Inferior parietal cortex (tissue), 1 donor: ENCODE measurements around the gene M1AP.

Experiments used
- DNase-seq: peaks from one replicate; pipeline ENCODE4 v3.0.0-alpha.2; 2016; ENCODE audit errors: extremely low spot score

Gene M1AP

GRCh38 chr2:74548900-74549826 is 99.0 kb downstream of the M1AP start:
- DNase-seq, result no peak

- DNase-seq, result no peak
These were observed 99.7 kb downstream of the M1AP start for GRCh38 chr2:74548285-74548899.

GRCh38 chr2:74546004-74546403 is 102.1 kb downstream of the M1AP start:
- no peak for DNase-seq

- DNase-seq, result no peak
These were observed 103.5 kb downstream of the M1AP start for GRCh38 chr2:74544634-74545033.

GRCh38 chr2:74542978-74543377 is 105.2 kb downstream of the M1AP start:
- no peak for DNase-seq

- no peak for DNase-seq
These were observed 107.8 kb downstream of the M1AP start for GRCh38 chr2:74540291-74540690.

- DNase-seq, result no peak
These were observed 109.2 kb downstream of the M1AP start for GRCh38 chr2:74538881-74539339.

GRCh38 chr2:74537140-74537539 is 111.0 kb downstream of the M1AP start:
- no peak for DNase-seq

- no peak for DNase-seq
These were observed 111.8 kb downstream of the M1AP start for GRCh38 chr2:74536166-74536950.

- no peak for DNase-seq
These were observed 112.6 kb downstream of the M1AP start for GRCh38 chr2:74535440-74535965.

- no peak for DNase-seq
These were observed 113.7 kb downstream of the M1AP start for GRCh38 chr2:74534411-74534810.

- no peak for DNase-seq
These were observed 114.7 kb downstream of the M1AP start for GRCh38 chr2:74533464-74533863.

GRCh38 chr2:74532222-74532621 is 115.9 kb downstream of the M1AP start:
- no peak for DNase-seq

GRCh38 chr2:74531666-74532065 is 116.5 kb downstream of the M1AP start:
- no peak for DNase-seq

GRCh38 chr2:74530239-74531187 is 117.6 kb downstream of the M1AP start:
- peak; percentile 59 for DNase-seq

- DNase-seq, result peak; percentile 98
These were observed 118.5 kb downstream of the M1AP start, which contains the start of the genes AUP1 and HTRA2 for GRCh38 chr2:74529357-74530238. Gene AUP1 (minus strand): TSS chr2:74529706. CDS start chr2:74529629, 77 bp downstream. Gene HTRA2 (plus strand): TSS chr2:74529933. CDS start chr2:74530007, 74 bp downstream.

- DNase-seq, result no peak
These were observed 119.4 kb downstream of the M1AP start for GRCh38 chr2:74528600-74529356.

GRCh38 chr2:74527741-74528140 is 120.4 kb downstream of the M1AP start:
- no peak for DNase-seq
